Heart left ventricle (tissue), 16 donors: Measurements from ENCODE around the gene NSFL1C. TPM values are rescaled to one million over a fixed set of nuclear protein-coding genes. Genes with fewer than 3 reads are reported as not detected.

Source experiments
- ATAC-seq, 4 donors: fragments of 200-7000 bp; cut with Tn5 transposase; one replicate each; pipeline ENCODE4 v1.9.1; 2020 to 2022; ENCODE audit warnings: moderate library complexity in 4 of 4, mild to moderate bottlenecking in 3 of 4, moderate number of reproducible peaks in 1 of 4
- DNase-seq, 5 donors: peaks; one replicate each; pipeline ENCODE4 v3.0.0-alpha.2; 2020
- H3K27ac ChIP-seq, 12 donors: fragments of 200-600 bp; sonication (generic) in 4 of 12; one replicate each; pipeline versions ENCODE4 v1.5.0 to v1.8.0; 2016 to 2022; ENCODE audit warnings: mild to moderate bottlenecking in 2 of 12
- H3K27me3 ChIP-seq, 9 donors: fragments of 200-600 bp; sonication (generic) in 2 of 9; one replicate each; pipeline versions ENCODE4 v1.5.1 to v1.8.0; 2016 to 2022; ENCODE audit warnings: mild to moderate bottlenecking in 3 of 9
- H3K36me3 ChIP-seq, 9 donors: fragments of 200-600 bp; sonication (generic) in 2 of 9; one replicate each; pipeline versions ENCODE4 v1.5.0 to v1.8.0; 2018 to 2022; ENCODE audit warnings: mild to moderate bottlenecking in 2 of 9
- H3K4me1 ChIP-seq, 12 donors: fragments of 200-600 bp; sonication (generic) in 4 of 12; one replicate each; pipeline versions ENCODE4 v1.5.0 to v1.8.0; 2016 to 2022; ENCODE audit warnings: mild to moderate bottlenecking in 3 of 12
- H3K4me3 ChIP-seq, 12 donors: fragments of 200-600 bp; sonication (generic) in 4 of 12; one replicate each; pipeline versions ENCODE4 v1.5.0 to v1.8.0; 2017 to 2022; ENCODE audit warnings: mild to moderate bottlenecking in 9 of 12, moderate library complexity in 4 of 12
- H3K9me3 ChIP-seq, 12 donors: fragments of 200-600 bp; sonication (generic) in 4 of 12; one replicate each; pipeline versions ENCODE4 v1.5.0 to v1.8.0; 2016 to 2022; ENCODE audit warnings: mild to moderate bottlenecking in 1 of 12
- CTCF ChIP-seq, 12 donors: fragments of 200-600 bp; sonication (generic) in 4 of 12; IDR thresholded peaks; one replicate each; pipeline versions ENCODE4 v1.5.0 to v1.8.0; 2018 to 2022; ENCODE audit warnings: antibody characterized with exemption in 12 of 12, mild to moderate bottlenecking in 5 of 12
- POLR2A ChIP-seq, 2 donors: fragments of 450-650 bp; IDR thresholded peaks; one replicate each; pipeline ENCODE4 v1.6.1; 2017; ENCODE audit warnings: antibody characterized with exemption in 2 of 2, mild to moderate bottlenecking in 2 of 2, moderate library complexity in 2 of 2
- WGBS, 4 donors: extraction: QIAGEN DNeasy Blood & Tissue Kit in 2 of 4; methylation state at CpG; one replicate each; pipeline versions ENCODE4 v1.1.5 to v1.1.7; 2013 to 2018; 5-methylcytosine and 5-hydroxymethylcytosine counted together
- intact Hi-C, 10 donors: fragments of 100-400 bp; cut with DNase I; formaldehyde crosslinking; loops; one replicate each; pipeline versions ENCODE4 v1.11.1 to v1.14.2; 2022
- polyA plus RNA-seq, 2 donors: library from polyadenylated mRNA; stranded (reverse); fragments of 200-250 nt; gene quantifications; one replicate each; pipeline ENCODE4 v1.2.3, GENCODE V29; 2013
- total RNA-seq, 9 donors: library from RNA; depleted of rRNA in 2 of 9; stranded (reverse); fragments of >200 nt in 2 of 9; fragmentation: NEBNext Ultra II Directional in 3 of 9; extraction: Animal tissue kit (Norgen Biotek cat#: 25700) in 3 of 9; gene quantifications; one replicate each; pipeline versions ENCODE4 v1.1.0 to v1.2.4, GENCODE V29; 2016 to 2023
- donor health status: ischemic (EF 13 %, LVEDD 7.1; RV severe dilation, severe dysfunction).
- donor health status: healthy with polysubstance abuse.
- donor health status: DM: no; HTN: yes; CAD: no.
- donor health status: DM: no; HTN: no; CAD: no.
- donor health status: ischemic (EF 25% LVEDD 6.9; RV normal size, moderate dysfunction).
- donor health status: ischemic (EF 25% LVEDD 5.7; RV mildly dilated, moderate dysfunction).
- donor health status: healthy.
- donor health status: DM: yes; HTN: yes; CAD: no.
- donor health status: ischemic (EF 35%, LVEDD 5.7; RV mildly dilated, moderate dysfunction).
- donor health status: nonischemic (EF 11% LVEDD 7.7; RV severe dilation, severe dysfunction).
- donor health status: DM: yes; HTN: yes; CAD: no.
- donor health status: PGD.
- donor health status: ischemic (EF 29% LVEDD 5.4; RV normal size, mild dysfunction).
- donor health status: nonischemic (EF 23%, LVEDD 6.1; RV moderate dilation, normal function).

NSFL1C gene
- total and polyA plus RNA-seq, 11 donors: 27.9 to 66.6 (median 55.8) TPM

GRCh38 chr20:1392693-1393506 lies 73.7 kb downstream of the NSFL1C start, which contains the start of gene FKBP1A:
FKBP1A (minus strand) TSS chr20:1393054; CDS start chr20:1392998, 56 bp downstream.
- H3K27me3 ChIP-seq: peaks cover 0 to 10% (median 0%) of the 10 kb centered on the region in 9 donors
- 1 to 5% (median 1%) methylated on average over 8 to 79 of the region's 79 CpGs for WGBS, 4 donors

GRCh38 chr20:1392443-1392692 lies 74.3 kb downstream of the NSFL1C start:
- Histone ChIP-seq H3K36me3 (peaks cover 0 to 15% (median 0%) of the 10 kb centered on the region in 9 donors), H3K27ac (peak overlapping the region; percentile 68 to 94 (median 89)), H3K4me3 (peak overlapping the region; percentile 54 to 96 (median 84)), H3K4me1 (peaks cover 6 to 60% (median 41%) of the 10 kb centered on the region in 12 donors), H3K9me3 (no peaks in the 10 kb centered on the region), H3K27me3 (peaks cover 0 to 10% (median 0%) of the 10 kb centered on the region in 9 donors)
- ATAC-seq (peak in 1 of 4 donors; percentile 40), DNase-seq (no peak)
- intact Hi-C loops: loop anchor here (1.0 to 10.0 kb wide), 9 partner anchors 45 to 558 kb away; partner anchors contain the start of genes NSFL1C (in 2 of the 10), FAM110A (in 1 of the 10) and SDCBP2 (in 1 of the 10)
- WGBS, 4 donors: 0 to 1% (median 0%) methylated on average over 12 to 13 of the region's 13 CpGs
- TF ChIP-seq CTCF (IDR thresholded peaks at IDR 0.05) (no peak), POLR2A (IDR thresholded peaks at IDR 0.05) (no peak)

More at GRCh38 chr20:1392693-1393506, 73.7 kb downstream of the NSFL1C start, which contains the start of gene FKBP1A:
- Histone ChIP-seq H3K4me1 (peaks cover 6 to 55% (median 40%) of the 10 kb centered on the region in 12 donors), H3K27ac (peak within 1 kb of the TSS; percentile 68 to 94 (median 89)), H3K9me3 (no peaks in the 10 kb centered on the region), H3K4me3 (peak within 1 kb of the TSS; percentile 54 to 96 (median 84)), H3K36me3 (peaks cover 0 to 15% (median 0%) of the 10 kb centered on the region in 9 donors)
- ATAC-seq (peak; percentile 91 to 99 (median 96)), DNase-seq (peak; percentile 90 to 97 (median 94))
- TF ChIP-seq CTCF (IDR thresholded peaks at IDR 0.05) (peak in 7 of 12 donors; percentile 17 to 50 (median 24)), POLR2A (IDR thresholded peaks at IDR 0.05) (peak; percentile 38 to 80)
- intact Hi-C loops: loop anchor here (1.0 to 10.0 kb wide), 9 partner anchors 44 to 558 kb away; partner anchors contain the start of genes NSFL1C (in 2 of the 10), FAM110A (in 1 of the 10) and SDCBP2 (in 1 of the 10)

Other genes starting within 250 kb of the NSFL1C start
- gene RAD21L1, start 240.8 kb downstream of the NSFL1C start, total RNA-seq: not detected
- not detected for gene RAD21L1, start 240.8 kb downstream of the NSFL1C start, polyA plus RNA-seq
- 10 to 100 TPM in 7 of 9 donors, 1 to 10 TPM in 2; 6.5 to 17.4 (median 11.7) TPM for gene SNPH, start 200.6 kb downstream of the NSFL1C start, total RNA-seq
- 1 to 10 TPM; 4.3 to 5.8 TPM for gene SNPH, start 200.6 kb downstream of the NSFL1C start, polyA plus RNA-seq
- 1 to 10 TPM in 8 of 9 donors, under 1 TPM in 1; 0.65 to 4.2 (median 2.1) TPM for gene SDCBP2, start 137.7 kb downstream of the NSFL1C start, total RNA-seq
- gene SDCBP2, start 137.7 kb downstream of the NSFL1C start, polyA plus RNA-seq: 1 to 10 TPM; 1.8 to 3.6 TPM
- gene FKBP1A, start 73.8 kb downstream of the NSFL1C start, total RNA-seq: 100 to 1,000 TPM in 8 of 9 donors, 10 to 100 TPM in 1; 71.3 to 316 (median 144) TPM
- 100 to 1,000 TPM in 1 of 2 donors, 10 to 100 TPM in 1; 89.6 to 401 TPM for gene FKBP1A, start 73.8 kb downstream of the NSFL1C start, polyA plus RNA-seq
- gene SIRPB2, start 24.6 kb upstream of the NSFL1C start, total RNA-seq: 10 to 100 TPM in 1 of 9 donors, 1 to 10 TPM in 6, under 1 TPM in 2; 0.74 to 11.9 (median 2.4) TPM
- gene SIRPB2, start 24.6 kb upstream of the NSFL1C start, polyA plus RNA-seq: 1 to 10 TPM; 1.5 to 2.1 TPM
- 1 to 10 TPM in 1 of 9 donors, not detected in 8; 1.1 TPM for gene SIRPD, start 90.9 kb upstream of the NSFL1C start, total RNA-seq
- gene SIRPD, start 90.9 kb upstream of the NSFL1C start, polyA plus RNA-seq: not detected
- gene SIRPB1, start 153.2 kb upstream of the NSFL1C start, total RNA-seq: 10 to 100 TPM in 1 of 9 donors, 1 to 10 TPM in 6, under 1 TPM in 2; 0.19 to 14.0 (median 2.1) TPM
- under 1 TPM; 0.34 to 0.35 TPM for gene SIRPB1, start 153.2 kb upstream of the NSFL1C start, polyA plus RNA-seq
- gene SIRPG, start 190.9 kb upstream of the NSFL1C start, total RNA-seq: 1 to 10 TPM in 1 of 9 donors, under 1 TPM in 1, not detected in 7; 0.54 to 2.3 TPM
- gene SIRPG, start 190.9 kb upstream of the NSFL1C start, polyA plus RNA-seq: not detected